ENCODE measurements around the gene CNBD2.
"Not testable (repeated sequence)": the region's sequence is repeated elsewhere in the genome, so short reads cannot be mapped to it uniquely, and the experiment has no call there.

The CNBD2 gene

GRCh38 chr20:35967979-35968640 is at the start of gene CNBD2:
Gene CNBD2 (plus strand): TSS chr20:35968590. CDS start chr20:35968763, 173 bp downstream.
- no peak for DNase-seq (ENCODE audit: low read depth in 4 of 4, low spot score in 1 of 4)

- DNase-seq (ENCODE audit: low read depth in 4 of 4, low spot score in 1 of 4) = no peak
Measured at GRCh38 chr20:35920523-35920922, 47.9 kb upstream of the CNBD2 start.

GRCh38 chr20:35929301-35929700 is 39.1 kb upstream of the CNBD2 start:
- no peak for DNase-seq (ENCODE audit: low read depth in 4 of 4, low spot score in 1 of 4)

GRCh38 chr20:35934050-35934449 is 34.3 kb upstream of the CNBD2 start:
- no peak for DNase-seq (ENCODE audit: low read depth in 4 of 4, low spot score in 1 of 4)

- no peak for DNase-seq (ENCODE audit: low read depth in 4 of 4, low spot score in 1 of 4)
Measured at GRCh38 chr20:35939264-35939663, 29.1 kb upstream of the CNBD2 start.

GRCh38 chr20:35941620-35942019 is 26.8 kb upstream of the CNBD2 start:
- no peak for DNase-seq (ENCODE audit: low read depth in 4 of 4, low spot score in 1 of 4)

GRCh38 chr20:35942243-35942642 is 26.1 kb upstream of the CNBD2 start:
- no peak for DNase-seq (ENCODE audit: low read depth in 4 of 4, low spot score in 1 of 4)

- DNase-seq (ENCODE audit: low read depth in 4 of 4, low spot score in 1 of 4) = no peak
Measured at GRCh38 chr20:35947489-35947888, 20.9 kb upstream of the CNBD2 start.

- no peak for DNase-seq (ENCODE audit: low read depth in 4 of 4, low spot score in 1 of 4)
Measured at GRCh38 chr20:35947907-35948306, 20.5 kb upstream of the CNBD2 start.

GRCh38 chr20:35950093-35950492 is 18.3 kb upstream of the CNBD2 start:
- no peak for DNase-seq (ENCODE audit: low read depth in 4 of 4, low spot score in 1 of 4)

- not testable (repeated sequence) for DNase-seq (ENCODE audit: low read depth in 4 of 4, low spot score in 1 of 4)
Measured at GRCh38 chr20:35952080-35952479, 16.3 kb upstream of the CNBD2 start.

GRCh38 chr20:35952480-35953386 is 15.7 kb upstream of the CNBD2 start:
- DNase-seq (ENCODE audit: low read depth in 4 of 4, low spot score in 1 of 4) = no peak

- peak; percentile 35 to 53 (median 47) for DNase-seq (ENCODE audit: low read depth in 4 of 4, low spot score in 1 of 4)
Measured at GRCh38 chr20:35953387-35954199, 14.8 kb upstream of the CNBD2 start.

- peak; percentile 89 to 98 (median 94) for DNase-seq (ENCODE audit: low read depth in 4 of 4, low spot score in 1 of 4)
Measured at GRCh38 chr20:35954200-35954906, 14.0 kb upstream of the CNBD2 start, which contains the start of gene SCAND1. Gene SCAND1 (minus strand): TSS chr20:35954502. CDS start chr20:35954284, 218 bp downstream.

- peak in 2 of 4 experiments; percentile 4 to 6 for DNase-seq (ENCODE audit: low read depth in 4 of 4, low spot score in 1 of 4)
Measured at GRCh38 chr20:35954907-35955251, 13.5 kb upstream of the CNBD2 start.

- no peak for DNase-seq (ENCODE audit: low read depth in 4 of 4, low spot score in 1 of 4)
Measured at GRCh38 chr20:35956616-35957015, 11.8 kb upstream of the CNBD2 start.

- not testable (repeated sequence) for DNase-seq (ENCODE audit: low read depth in 4 of 4, low spot score in 1 of 4)
Measured at GRCh38 chr20:35959291-35959690, 9.1 kb upstream of the CNBD2 start.

GRCh38 chr20:35963878-35964277 is 4.5 kb upstream of the CNBD2 start:
- no peak for DNase-seq (ENCODE audit: low read depth in 4 of 4, low spot score in 1 of 4)

GRCh38 chr20:35968930-35969329 is 540 bp downstream of the CNBD2 start:
- DNase-seq (ENCODE audit: low read depth in 4 of 4, low spot score in 1 of 4) = no peak

- DNase-seq (ENCODE audit: low read depth in 4 of 4, low spot score in 1 of 4) = no peak
Measured at GRCh38 chr20:35971981-35972380, 3.6 kb downstream of the CNBD2 start.

GRCh38 chr20:35972462-35972861 is 4.1 kb downstream of the CNBD2 start:
- no peak for DNase-seq (ENCODE audit: low read depth in 4 of 4, low spot score in 1 of 4)

Data from stimulated activated CD4-positive, alpha-beta T cell treated with anti-CD3 and anti-CD28 coated beads, Interleukin-1b, Interleukin-23, amount 100 ng/mL, for 24 hours (primary cell).